K562 (cell line): Measurements from ENCODE around the gene GPR135. TPM values are rescaled to one million over a fixed set of nuclear protein-coding genes. Genes with fewer than 3 reads are reported as not detected.

Experiments used
- CBX8 ChIP-seq: fragments of 200-600 bp; sonication (generic); IDR thresholded peaks from 2 replicates; pipeline ENCODE4 v1.6.1; 2012; ENCODE audit warnings: borderline replicate concordance, mixed run types, low read depth, mild to moderate bottlenecking, moderate library complexity, mixed read lengths, low read length, control low read depth, inconsistent platforms; ENCODE audit not compliant: poor library complexity, severe bottlenecking; ENCODE audit errors: extremely low read depth
- CTCF ChIP-seq, 3 experiments: IDR thresholded peaks in 2 of 3; conservative IDR thresholded peaks in 1 of 3; 2 replicates each; pipeline ENCODE4 v1.5.1; 2011 to 2012; ENCODE audit warnings: low read length in 3 of 3, mild to moderate bottlenecking in 3 of 3, control low read depth in 2 of 3, improper control_type of control experiment in 1 of 3, inconsistent platforms in 1 of 3, low read depth in 1 of 3, mixed read lengths in 1 of 3, moderate library complexity in 1 of 3; ENCODE audit not compliant: insufficient read depth in 2 of 3
- FOXK2 ChIP-seq, 2 experiments: fragments of 450-650 bp; IDR thresholded peaks in 1 of 2; conservative IDR thresholded peaks in 1 of 2; 2 replicates each; pipeline ENCODE4 v1.6.1; 2016; ENCODE audit warnings: low read depth in 2 of 2, mild to moderate bottlenecking in 1 of 2
- MTF1 ChIP-seq: fragments of 250-450 bp; sonication (Bioruptor Pico); IDR thresholded peaks from 2 replicates; pipeline ENCODE4 v1.9.0; 2021; ENCODE audit warnings: moderate library complexity, mild to moderate bottlenecking, inconsistent platforms, borderline replicate concordance
- NONO ChIP-seq, 2 experiments: fragments of 200-400 bp in 1 of 2; fragments of 450-650 bp in 1 of 2; formaldehyde crosslinking in 1 of 2; IDR thresholded peaks; 2 replicates each; pipeline ENCODE4 v1.6.1; 2017; ENCODE audit warnings: low read depth in 2 of 2, mild to moderate bottlenecking in 2 of 2, moderate library complexity in 2 of 2, low read length in 1 of 2
- PHB2 ChIP-seq: fragments of 450-650 bp; IDR thresholded peaks from 2 replicates; pipeline ENCODE4 v1.6.1; 2017; ENCODE audit warnings: low read depth
- SMARCE1 ChIP-seq: fragments of 450-650 bp; IDR thresholded peaks from 2 replicates; pipeline ENCODE4 v1.7.1; 2016; ENCODE audit warnings: mild to moderate bottlenecking
- SOX6 ChIP-seq: fragments of 450-650 bp; IDR thresholded peaks from 2 replicates; pipeline ENCODE4 v1.6.1; 2014; ENCODE audit warnings: mild to moderate bottlenecking
- TSHZ1 ChIP-seq: fragments of 250-450 bp; sonication (Bioruptor Pico); IDR thresholded peaks from 2 replicates; pipeline ENCODE4 v1.4.0; 2020; ENCODE audit warnings: mild to moderate bottlenecking, moderate library complexity
- polyA plus RNA-seq, 8 experiments: library from polyadenylated mRNA; depleted of rRNA in 4 of 8; stranded (reverse) in 5 of 8; unstranded in 3 of 8; fragments of >200 nt; fragmentation: Nextera tagmentation in 2 of 8; fragmentation: Illumina TruSeq in 1 of 8; extraction: Ambion mirVana in 2 of 8; extraction: Trizol in 1 of 8; gene quantifications; 2 replicates each; pipeline versions ENCODE4 v1.2.1 to v1.2.3, GENCODE V29; 2011 to 2014; ENCODE audit warnings: inconsistent platforms in 1 of 8, missing spikeins in 1 of 8
- total RNA-seq, 7 experiments: library from RNA; depleted of rRNA in 6 of 7; stranded (reverse); fragments of >200 nt in 6 of 7; fragmentation: Illumina TruSeq in 2 of 7; extraction: Trizol in 2 of 7; gene quantifications; 2 replicates each; pipeline versions ENCODE4 v1.2.1 to v1.2.3, GENCODE V29; 2011 to 2021; ENCODE audit warnings: low replicate concordance in 1 of 7
- TF ChIP-seq, protein P1 (sequence below): fragments of 250-450 bp; sonication (Bioruptor Pico); IDR thresholded peaks from 2 replicates; pipeline ENCODE4 v1.5.0; 2022; ENCODE audit warnings: mild to moderate bottlenecking
- TF ChIP-seq, protein P2 (sequence below): sonication (generic); formaldehyde crosslinking; IDR thresholded peaks from 2 replicates; pipeline ENCODE4 v1.8.1; 2023; ENCODE audit warnings: mild to moderate bottlenecking, missing genetic modification reagents
- TF ChIP-seq, protein P3 (sequence below): fragments of 250-450 bp; sonication (Bioruptor Pico); IDR thresholded peaks from 2 replicates; pipeline ENCODE4 v1.8.0; 2021; ENCODE audit warnings: borderline replicate concordance, mild to moderate bottlenecking, moderate library complexity; ENCODE audit not compliant: poor library complexity, severe bottlenecking
- TF ChIP-seq, protein P4 (sequence below): fragments of 250-450 bp; sonication (Bioruptor Pico); IDR thresholded peaks from 2 replicates; pipeline ENCODE4 v1.5.0; 2021

The GPR135 gene
- total and polyA plus RNA-seq, 9 of the 15 experiments (the other 6 are each of a cell fraction or from before 2014, with no cell fraction given), result 0.06 to 1.6 (median 1.0) TPM

- TF ChIP-seq, protein P1, sequence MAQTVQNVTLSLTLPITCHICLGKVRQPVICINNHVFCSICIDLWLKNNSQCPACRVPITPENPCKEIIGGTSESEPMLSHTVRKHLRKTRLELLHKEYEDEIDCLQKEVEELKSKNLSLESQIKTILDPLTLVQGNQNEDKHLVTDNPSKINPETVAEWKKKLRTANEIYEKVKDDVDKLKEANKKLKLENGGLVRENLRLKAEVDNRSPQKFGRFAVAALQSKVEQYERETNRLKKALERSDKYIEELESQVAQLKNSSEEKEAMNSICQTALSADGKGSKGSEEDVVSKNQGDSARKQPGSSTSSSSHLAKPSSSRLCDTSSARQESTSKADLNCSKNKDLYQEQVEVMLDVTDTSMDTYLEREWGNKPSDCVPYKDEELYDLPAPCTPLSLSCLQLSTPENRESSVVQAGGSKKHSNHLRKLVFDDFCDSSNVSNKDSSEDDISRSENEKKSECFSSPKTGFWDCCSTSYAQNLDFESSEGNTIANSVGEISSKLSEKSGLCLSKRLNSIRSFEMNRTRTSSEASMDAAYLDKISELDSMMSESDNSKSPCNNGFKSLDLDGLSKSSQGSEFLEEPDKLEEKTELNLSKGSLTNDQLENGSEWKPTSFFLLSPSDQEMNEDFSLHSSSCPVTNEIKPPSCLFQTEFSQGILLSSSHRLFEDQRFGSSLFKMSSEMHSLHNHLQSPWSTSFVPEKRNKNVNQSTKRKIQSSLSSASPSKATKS (CRISPR knock-in tag), result no peak
- TF ChIP-seq, protein P2, sequence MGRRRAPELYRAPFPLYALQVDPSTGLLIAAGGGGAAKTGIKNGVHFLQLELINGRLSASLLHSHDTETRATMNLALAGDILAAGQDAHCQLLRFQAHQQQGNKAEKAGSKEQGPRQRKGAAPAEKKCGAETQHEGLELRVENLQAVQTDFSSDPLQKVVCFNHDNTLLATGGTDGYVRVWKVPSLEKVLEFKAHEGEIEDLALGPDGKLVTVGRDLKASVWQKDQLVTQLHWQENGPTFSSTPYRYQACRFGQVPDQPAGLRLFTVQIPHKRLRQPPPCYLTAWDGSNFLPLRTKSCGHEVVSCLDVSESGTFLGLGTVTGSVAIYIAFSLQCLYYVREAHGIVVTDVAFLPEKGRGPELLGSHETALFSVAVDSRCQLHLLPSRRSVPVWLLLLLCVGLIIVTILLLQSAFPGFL (CRISPR knock-in tag), result no peak
- TF ChIP-seq SOX6 (no peak), MTF1 (no peak), TSHZ1 (CRISPR knock-in tag) (no peak), CBX8 (no peak), FOXK2 (conservative IDR thresholded peaks at IDR 0.05 in 1 of 2, IDR thresholded peaks at IDR 0.05 in 1 of 2; ENCODE audit: low read depth in 2 of 2) (no peak), NONO (IDR thresholded peaks at IDR 0.05; ENCODE audit: low read depth in 2 of 2, low read length in 1 of 2) (no peak), SMARCE1 (no peak), PHB2 (no peak), CTCF (IDR thresholded peaks at IDR 0.05 in 2 of 3, conservative IDR thresholded peaks at IDR 0.05 in 1 of 3; ENCODE audit: insufficient read depth in 2 of 3, low read depth in 1 of 3, low read length in 3 of 3) (no peak)
- TF ChIP-seq, protein P3, sequence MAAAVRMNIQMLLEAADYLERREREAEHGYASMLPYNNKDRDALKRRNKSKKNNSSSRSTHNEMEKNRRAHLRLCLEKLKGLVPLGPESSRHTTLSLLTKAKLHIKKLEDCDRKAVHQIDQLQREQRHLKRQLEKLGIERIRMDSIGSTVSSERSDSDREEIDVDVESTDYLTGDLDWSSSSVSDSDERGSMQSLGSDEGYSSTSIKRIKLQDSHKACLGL (CRISPR knock-in tag), result no peak
- TF ChIP-seq, protein P4, sequence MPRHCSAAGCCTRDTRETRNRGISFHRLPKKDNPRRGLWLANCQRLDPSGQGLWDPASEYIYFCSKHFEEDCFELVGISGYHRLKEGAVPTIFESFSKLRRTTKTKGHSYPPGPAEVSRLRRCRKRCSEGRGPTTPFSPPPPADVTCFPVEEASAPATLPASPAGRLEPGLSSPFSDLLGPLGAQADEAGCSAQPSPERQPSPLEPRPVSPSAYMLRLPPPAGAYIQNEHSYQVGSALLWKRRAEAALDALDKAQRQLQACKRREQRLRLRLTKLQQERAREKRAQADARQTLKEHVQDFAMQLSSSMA (CRISPR knock-in tag), result no peak
Observed at GRCh38 chr14:59507752-59508103, 42.5 kb upstream of the GPR135 start (continued).
